HepG2 (cell line): Measurements from ENCODE around the gene SMURF1. TPM values are rescaled to one million over a fixed set of nuclear protein-coding genes. Genes with fewer than 3 reads are reported as not detected.
A peak's percentile ranks its signal among the peaks of the same experiment; 100 is the strongest.

Source experiments
- CREB1 ChIP-seq, 2 experiments: fragments of 450-650 bp in 1 of 2; IDR thresholded peaks; 2 replicates each; pipeline ENCODE4 v1.6.1; 2016 to 2017; ENCODE audit warnings: control low read depth in 1 of 2, mild to moderate bottlenecking in 1 of 2, missing compliant biosample characterization in 1 of 2, missing genetic modification characterization in 1 of 2
- ETV5 ChIP-seq: IDR thresholded peaks from 2 replicates; pipeline ENCODE4 v1.6.1; 2018; ENCODE audit warnings: missing biosample characterization, missing genetic modification reagents, inconsistent platforms, borderline replicate concordance
- KAT8 ChIP-seq: IDR thresholded peaks from 2 replicates; pipeline ENCODE4 v1.6.1; 2016; ENCODE audit warnings: missing genetic modification reagents, missing compliant biosample characterization
- ZNF282 ChIP-seq: fragments of 450-650 bp; IDR thresholded peaks from 2 replicates; pipeline ENCODE4 v1.6.1; 2018; ENCODE audit not compliant: partially characterized antibody
- ZNF441 ChIP-seq: sonication (generic); formaldehyde crosslinking; IDR thresholded peaks from 2 replicates; pipeline ENCODE4 v1.7.0; 2021; ENCODE audit warnings: missing genetic modification reagents, borderline replicate concordance
- ZNF746 ChIP-seq: sonication (generic); formaldehyde crosslinking; IDR thresholded peaks from 2 replicates; pipeline ENCODE4 v1.8.0; 2022; ENCODE audit warnings: mild to moderate bottlenecking, missing genetic modification reagents
- polyA plus RNA-seq, 8 experiments: library from polyadenylated mRNA; depleted of rRNA in 3 of 8; stranded (reverse) in 7 of 8; unstranded in 1 of 8; fragments of >200 nt; fragmentation: Illumina TruSeq in 4 of 8; extraction: Trizol in 4 of 8; gene quantifications; 2 replicates each; pipeline versions ENCODE4 v1.2.1 to v1.2.3, GENCODE V29; 2011 to 2016; ENCODE audit warnings: low read depth in 4 of 8, missing spikeins in 1 of 8, mixed read lengths in 1 of 8; ENCODE audit not compliant: insufficient read depth in 1 of 8
- total RNA-seq, 5 experiments: library from RNA; depleted of rRNA; stranded (reverse); fragments of >200 nt; fragmentation: Illumina TruSeq; extraction: Trizol; gene quantifications; 2 replicates each; pipeline ENCODE4 v1.2.3, GENCODE V29; 2016; ENCODE audit warnings: low read depth in 1 of 5
- TF ChIP-seq, protein P1 (sequence below): sonication (generic); formaldehyde crosslinking; IDR thresholded peaks from 2 replicates; pipeline ENCODE4 v1.9.0; 2021; ENCODE audit warnings: mild to moderate bottlenecking, missing genetic modification reagents
- TF ChIP-seq, protein P2 (sequence below): sonication (generic); formaldehyde crosslinking; IDR thresholded peaks from 2 replicates; pipeline ENCODE4 v1.4.0; 2020; ENCODE audit warnings: mild to moderate bottlenecking, missing genetic modification reagents
- TF ChIP-seq, protein P3 (sequence below): IDR thresholded peaks from 2 replicates; pipeline ENCODE4 v1.4.0; 2020; ENCODE audit warnings: mild to moderate bottlenecking, missing genetic modification reagents

SMURF1 gene
- total and polyA plus RNA-seq, 2 of the 13 experiments (the other 11 are each of a cell fraction or from before 2014, with no cell fraction given): 8.3 to 11.1 TPM

DNA sequence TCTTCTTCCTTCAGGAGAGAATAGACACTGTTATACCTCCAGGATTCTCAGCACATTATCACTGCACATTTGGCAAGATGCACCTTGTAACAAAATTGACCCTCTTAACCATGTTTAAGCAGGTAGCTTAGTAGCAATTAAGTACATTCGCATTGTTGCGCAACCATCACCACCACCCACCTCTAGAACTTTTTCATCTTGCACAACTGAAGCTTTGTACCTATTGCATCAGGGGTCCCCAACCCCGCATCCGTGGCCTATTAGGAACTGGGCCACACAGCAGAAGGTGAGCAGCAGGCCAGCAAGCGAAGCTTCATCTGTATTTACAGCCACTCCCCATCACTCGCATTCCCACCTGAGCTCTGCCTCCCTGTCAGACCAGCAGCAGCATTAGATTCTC is 29.9 kb upstream of the SMURF1 start (continued):
- TF ChIP-seq, protein P1, sequence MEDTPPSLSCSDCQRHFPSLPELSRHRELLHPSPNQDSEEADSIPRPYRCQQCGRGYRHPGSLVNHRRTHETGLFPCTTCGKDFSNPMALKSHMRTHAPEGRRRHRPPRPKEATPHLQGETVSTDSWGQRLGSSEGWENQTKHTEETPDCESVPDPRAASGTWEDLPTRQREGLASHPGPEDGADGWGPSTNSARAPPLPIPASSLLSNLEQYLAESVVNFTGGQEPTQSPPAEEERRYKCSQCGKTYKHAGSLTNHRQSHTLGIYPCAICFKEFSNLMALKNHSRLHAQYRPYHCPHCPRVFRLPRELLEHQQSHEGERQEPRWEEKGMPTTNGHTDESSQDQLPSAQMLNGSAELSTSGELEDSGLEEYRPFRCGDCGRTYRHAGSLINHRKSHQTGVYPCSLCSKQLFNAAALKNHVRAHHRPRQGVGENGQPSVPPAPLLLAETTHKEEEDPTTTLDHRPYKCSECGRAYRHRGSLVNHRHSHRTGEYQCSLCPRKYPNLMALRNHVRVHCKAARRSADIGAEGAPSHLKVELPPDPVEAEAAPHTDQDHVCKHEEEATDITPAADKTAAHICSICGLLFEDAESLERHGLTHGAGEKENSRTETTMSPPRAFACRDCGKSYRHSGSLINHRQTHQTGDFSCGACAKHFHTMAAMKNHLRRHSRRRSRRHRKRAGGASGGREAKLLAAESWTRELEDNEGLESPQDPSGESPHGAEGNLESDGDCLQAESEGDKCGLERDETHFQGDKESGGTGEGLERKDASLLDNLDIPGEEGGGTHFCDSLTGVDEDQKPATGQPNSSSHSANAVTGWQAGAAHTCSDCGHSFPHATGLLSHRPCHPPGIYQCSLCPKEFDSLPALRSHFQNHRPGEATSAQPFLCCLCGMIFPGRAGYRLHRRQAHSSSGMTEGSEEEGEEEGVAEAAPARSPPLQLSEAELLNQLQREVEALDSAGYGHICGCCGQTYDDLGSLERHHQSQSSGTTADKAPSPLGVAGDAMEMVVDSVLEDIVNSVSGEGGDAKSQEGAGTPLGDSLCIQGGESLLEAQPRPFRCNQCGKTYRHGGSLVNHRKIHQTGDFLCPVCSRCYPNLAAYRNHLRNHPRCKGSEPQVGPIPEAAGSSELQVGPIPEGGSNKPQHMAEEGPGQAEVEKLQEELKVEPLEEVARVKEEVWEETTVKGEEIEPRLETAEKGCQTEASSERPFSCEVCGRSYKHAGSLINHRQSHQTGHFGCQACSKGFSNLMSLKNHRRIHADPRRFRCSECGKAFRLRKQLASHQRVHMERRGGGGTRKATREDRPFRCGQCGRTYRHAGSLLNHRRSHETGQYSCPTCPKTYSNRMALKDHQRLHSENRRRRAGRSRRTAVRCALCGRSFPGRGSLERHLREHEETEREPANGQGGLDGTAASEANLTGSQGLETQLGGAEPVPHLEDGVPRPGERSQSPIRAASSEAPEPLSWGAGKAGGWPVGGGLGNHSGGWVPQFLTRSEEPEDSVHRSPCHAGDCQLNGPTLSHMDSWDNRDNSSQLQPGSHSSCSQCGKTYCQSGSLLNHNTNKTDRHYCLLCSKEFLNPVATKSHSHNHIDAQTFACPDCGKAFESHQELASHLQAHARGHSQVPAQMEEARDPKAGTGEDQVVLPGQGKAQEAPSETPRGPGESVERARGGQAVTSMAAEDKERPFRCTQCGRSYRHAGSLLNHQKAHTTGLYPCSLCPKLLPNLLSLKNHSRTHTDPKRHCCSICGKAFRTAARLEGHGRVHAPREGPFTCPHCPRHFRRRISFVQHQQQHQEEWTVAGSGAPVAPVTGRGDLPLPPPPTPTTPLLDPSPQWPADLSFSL (CRISPR knock-in tag): no peak
- TF ChIP-seq KAT8 (CRISPR knock-in tag): peak; percentile 41; the same call in 1 of the 2 replicates
- no peak for TF ChIP-seq CREB1 (IDR thresholded peaks at IDR 0.05)
- no peak; the same call in 1 of the 2 replicates for TF ChIP-seq CREB1 (CRISPR knock-in tag; IDR thresholded peaks at IDR 0.05)
- no peak for TF ChIP-seq ETV5 (CRISPR knock-in tag)
- TF ChIP-seq ZNF282: no peak
- TF ChIP-seq ZNF441 (CRISPR knock-in tag): no peak
- TF ChIP-seq, protein P2, sequence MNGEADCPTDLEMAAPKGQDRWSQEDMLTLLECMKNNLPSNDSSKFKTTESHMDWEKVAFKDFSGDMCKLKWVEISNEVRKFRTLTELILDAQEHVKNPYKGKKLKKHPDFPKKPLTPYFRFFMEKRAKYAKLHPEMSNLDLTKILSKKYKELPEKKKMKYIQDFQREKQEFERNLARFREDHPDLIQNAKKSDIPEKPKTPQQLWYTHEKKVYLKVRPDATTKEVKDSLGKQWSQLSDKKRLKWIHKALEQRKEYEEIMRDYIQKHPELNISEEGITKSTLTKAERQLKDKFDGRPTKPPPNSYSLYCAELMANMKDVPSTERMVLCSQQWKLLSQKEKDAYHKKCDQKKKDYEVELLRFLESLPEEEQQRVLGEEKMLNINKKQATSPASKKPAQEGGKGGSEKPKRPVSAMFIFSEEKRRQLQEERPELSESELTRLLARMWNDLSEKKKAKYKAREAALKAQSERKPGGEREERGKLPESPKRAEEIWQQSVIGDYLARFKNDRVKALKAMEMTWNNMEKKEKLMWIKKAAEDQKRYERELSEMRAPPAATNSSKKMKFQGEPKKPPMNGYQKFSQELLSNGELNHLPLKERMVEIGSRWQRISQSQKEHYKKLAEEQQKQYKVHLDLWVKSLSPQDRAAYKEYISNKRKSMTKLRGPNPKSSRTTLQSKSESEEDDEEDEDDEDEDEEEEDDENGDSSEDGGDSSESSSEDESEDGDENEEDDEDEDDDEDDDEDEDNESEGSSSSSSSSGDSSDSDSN: no peak
- TF ChIP-seq, protein P3, sequence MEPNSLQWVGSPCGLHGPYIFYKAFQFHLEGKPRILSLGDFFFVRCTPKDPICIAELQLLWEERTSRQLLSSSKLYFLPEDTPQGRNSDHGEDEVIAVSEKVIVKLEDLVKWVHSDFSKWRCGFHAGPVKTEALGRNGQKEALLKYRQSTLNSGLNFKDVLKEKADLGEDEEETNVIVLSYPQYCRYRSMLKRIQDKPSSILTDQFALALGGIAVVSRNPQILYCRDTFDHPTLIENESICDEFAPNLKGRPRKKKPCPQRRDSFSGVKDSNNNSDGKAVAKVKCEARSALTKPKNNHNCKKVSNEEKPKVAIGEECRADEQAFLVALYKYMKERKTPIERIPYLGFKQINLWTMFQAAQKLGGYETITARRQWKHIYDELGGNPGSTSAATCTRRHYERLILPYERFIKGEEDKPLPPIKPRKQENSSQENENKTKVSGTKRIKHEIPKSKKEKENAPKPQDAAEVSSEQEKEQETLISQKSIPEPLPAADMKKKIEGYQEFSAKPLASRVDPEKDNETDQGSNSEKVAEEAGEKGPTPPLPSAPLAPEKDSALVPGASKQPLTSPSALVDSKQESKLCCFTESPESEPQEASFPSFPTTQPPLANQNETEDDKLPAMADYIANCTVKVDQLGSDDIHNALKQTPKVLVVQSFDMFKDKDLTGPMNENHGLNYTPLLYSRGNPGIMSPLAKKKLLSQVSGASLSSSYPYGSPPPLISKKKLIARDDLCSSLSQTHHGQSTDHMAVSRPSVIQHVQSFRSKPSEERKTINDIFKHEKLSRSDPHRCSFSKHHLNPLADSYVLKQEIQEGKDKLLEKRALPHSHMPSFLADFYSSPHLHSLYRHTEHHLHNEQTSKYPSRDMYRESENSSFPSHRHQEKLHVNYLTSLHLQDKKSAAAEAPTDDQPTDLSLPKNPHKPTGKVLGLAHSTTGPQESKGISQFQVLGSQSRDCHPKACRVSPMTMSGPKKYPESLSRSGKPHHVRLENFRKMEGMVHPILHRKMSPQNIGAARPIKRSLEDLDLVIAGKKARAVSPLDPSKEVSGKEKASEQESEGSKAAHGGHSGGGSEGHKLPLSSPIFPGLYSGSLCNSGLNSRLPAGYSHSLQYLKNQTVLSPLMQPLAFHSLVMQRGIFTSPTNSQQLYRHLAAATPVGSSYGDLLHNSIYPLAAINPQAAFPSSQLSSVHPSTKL (CRISPR knock-in tag): peak; percentile 75
- no peak for TF ChIP-seq ZNF746 (CRISPR knock-in tag)
